Liver (tissue), 9 donors: Measurements from ENCODE around the gene GALK2. TPM values are rescaled to one million over a fixed set of nuclear protein-coding genes. Genes with fewer than 3 reads are reported as not detected.

ENCODE experiments used
- DNase-seq: peaks from one replicate; pipeline ENCODE4 v3.0.0-alpha.2; 2017; ENCODE audit warnings: low spot score
- H3K27ac ChIP-seq, 2 donors: one replicate each; pipeline ENCODE4 v1.7.0; 2013; ENCODE audit warnings: inconsistent platforms in 2 of 2, low read length in 2 of 2, control low read depth in 1 of 2, low read depth in 1 of 2, mild to moderate bottlenecking in 1 of 2
- H3K27me3 ChIP-seq, 4 donors: one replicate each; pipeline versions ENCODE4 v1.6.1 to v1.7.0; 2013; ENCODE audit warnings: low read length in 3 of 4, inconsistent platforms in 1 of 4, mild to moderate bottlenecking in 1 of 4, moderate library complexity in 1 of 4; ENCODE audit not compliant: control insufficient read depth in 4 of 4, insufficient read depth in 4 of 4
- H3K36me3 ChIP-seq, 4 donors: one replicate each; pipeline versions ENCODE4 v1.6.1 to v1.7.0; 2013; ENCODE audit warnings: low read length in 3 of 4, mild to moderate bottlenecking in 3 of 4, low read depth in 1 of 4, moderate library complexity in 1 of 4; ENCODE audit not compliant: control insufficient read depth in 4 of 4, insufficient read depth in 3 of 4
- H3K4me1 ChIP-seq, 4 donors: one replicate each; pipeline versions ENCODE4 v1.6.1 to v1.7.0; 2013; ENCODE audit warnings: low read length in 3 of 4, mild to moderate bottlenecking in 3 of 4, moderate library complexity in 1 of 4; ENCODE audit not compliant: control insufficient read depth in 4 of 4, insufficient read depth in 4 of 4
- H3K4me3 ChIP-seq, 3 donors: one replicate each; pipeline versions ENCODE4 v1.6.1 to v1.7.0; 2013; ENCODE audit warnings: low read length in 3 of 3, control low read depth in 1 of 3, low read depth in 1 of 3, mild to moderate bottlenecking in 1 of 3
- H3K9ac ChIP-seq, 2 donors: one replicate each; pipeline ENCODE4 v1.7.0; 2013; ENCODE audit warnings: low read length in 2 of 2, mild to moderate bottlenecking in 2 of 2, moderate library complexity in 2 of 2, control low read depth in 1 of 2, low read depth in 1 of 2
- H3K9me3 ChIP-seq, 4 donors: one replicate each; pipeline versions ENCODE4 v1.6.1 to v1.7.0; 2013; ENCODE audit warnings: low read length in 3 of 4; ENCODE audit not compliant: control insufficient read depth in 4 of 4
- EGR1 ChIP-seq, 2 donors: IDR thresholded peaks; 2 replicates each; pipeline ENCODE4 v1.6.1; 2016 to 2018; ENCODE audit warnings: antibody characterized with exemption in 2 of 2, low read depth in 2 of 2
- FOXA1 ChIP-seq: IDR thresholded peaks from 2 replicates; pipeline ENCODE4 v1.6.1; 2016; ENCODE audit warnings: antibody characterized with exemption
- FOXA2 ChIP-seq: IDR thresholded peaks from 2 replicates; pipeline ENCODE4 v1.6.1; 2016; ENCODE audit warnings: antibody characterized with exemption
- GABPA ChIP-seq, 2 donors: IDR thresholded peaks in 1 of 2; conservative IDR thresholded peaks in 1 of 2; 2 replicates each; pipeline ENCODE4 v1.6.1; 2016; ENCODE audit warnings: antibody characterized with exemption in 2 of 2, mild to moderate bottlenecking in 1 of 2, moderate library complexity in 1 of 2
- HNF4A ChIP-seq, 2 donors: conservative IDR thresholded peaks; 2 replicates each; pipeline ENCODE4 v1.6.1; 2016; ENCODE audit warnings: antibody characterized with exemption in 2 of 2, mild to moderate bottlenecking in 2 of 2
- HNF4G ChIP-seq: IDR thresholded peaks from 2 replicates; pipeline ENCODE4 v1.6.1; 2016; ENCODE audit warnings: antibody characterized with exemption
- JUND ChIP-seq, 2 donors: IDR thresholded peaks; 2 replicates each; pipeline ENCODE4 v1.6.1; 2016; ENCODE audit warnings: antibody characterized with exemption in 2 of 2
- NR2F2 ChIP-seq: IDR thresholded peaks from 2 replicates; pipeline ENCODE4 v1.6.1; 2016; ENCODE audit warnings: antibody characterized with exemption
- RAD21 ChIP-seq, 2 donors: IDR thresholded peaks; 2 replicates each; pipeline ENCODE4 v1.6.1; 2016; ENCODE audit warnings: antibody characterized with exemption in 2 of 2, mild to moderate bottlenecking in 2 of 2
- RXRA ChIP-seq, 2 donors: IDR thresholded peaks; 2 replicates each; pipeline ENCODE4 v1.6.1; 2017 to 2018; ENCODE audit warnings: antibody characterized with exemption in 2 of 2, mild to moderate bottlenecking in 1 of 2
- SP1 ChIP-seq: IDR thresholded peaks from 2 replicates; pipeline ENCODE4 v1.6.1; 2018; ENCODE audit warnings: antibody characterized with exemption, mild to moderate bottlenecking
- TAF1 ChIP-seq: conservative IDR thresholded peaks from 2 replicates; pipeline ENCODE4 v1.6.1; 2016; ENCODE audit warnings: antibody characterized with exemption, mild to moderate bottlenecking
- YY1 ChIP-seq: IDR thresholded peaks from 2 replicates; pipeline ENCODE4 v1.6.1; 2016; ENCODE audit warnings: antibody characterized with exemption, mild to moderate bottlenecking
- polyA plus RNA-seq, 2 donors: library from polyadenylated mRNA; stranded (reverse) in 1 of 2; unstranded in 1 of 2; fragments of 200-250 nt in 1 of 2; fragments of >200 nt in 1 of 2; fragmentation: Nextera tagmentation in 1 of 2; extraction: Ambion mirVana in 1 of 2; gene quantifications; one replicate each; pipeline versions ENCODE4 v1.2.1 to v1.2.3, GENCODE V29; 2013 to 2015
- total RNA-seq, 2 donors: library from RNA; depleted of rRNA; stranded (reverse); fragments of >200 nt; gene quantifications; one replicate each; pipeline ENCODE4 v1.2.3, GENCODE V29; 2014
- TF ChIP-seq, protein P1 (sequence below): IDR thresholded peaks from 2 replicates; pipeline ENCODE4 v1.6.1; 2016; ENCODE audit warnings: antibody characterized with exemption
- TF ChIP-seq, protein P2 (sequence below): IDR thresholded peaks from 2 replicates; pipeline ENCODE4 v1.6.1; 2016; ENCODE audit warnings: antibody characterized with exemption
- TF ChIP-seq, protein P3 (sequence below): IDR thresholded peaks from 2 replicates; pipeline ENCODE4 v1.6.1; 2016; ENCODE audit warnings: antibody characterized with exemption
- TF ChIP-seq, protein P4 (sequence below): IDR thresholded peaks from 2 replicates; pipeline ENCODE4 v1.6.1; 2016; ENCODE audit warnings: antibody characterized with exemption, mild to moderate bottlenecking
- TF ChIP-seq, protein P5 (sequence below): fragments of 150-350 bp; IDR thresholded peaks from 2 replicates; pipeline ENCODE4 v1.5.1; 2017; ENCODE audit warnings: improper control_type of control experiment, low read depth, low read length; ENCODE audit not compliant: missing input control
- donor health status: healthy.
- donor health status: healthy.
- donor health status: healthy.
- donor health status: healthy.
- donor health status: healthy.

GALK2 gene
- total and polyA plus RNA-seq, 4 donors = 18.1 to 57.0 (median 24.5) TPM

DNA sequence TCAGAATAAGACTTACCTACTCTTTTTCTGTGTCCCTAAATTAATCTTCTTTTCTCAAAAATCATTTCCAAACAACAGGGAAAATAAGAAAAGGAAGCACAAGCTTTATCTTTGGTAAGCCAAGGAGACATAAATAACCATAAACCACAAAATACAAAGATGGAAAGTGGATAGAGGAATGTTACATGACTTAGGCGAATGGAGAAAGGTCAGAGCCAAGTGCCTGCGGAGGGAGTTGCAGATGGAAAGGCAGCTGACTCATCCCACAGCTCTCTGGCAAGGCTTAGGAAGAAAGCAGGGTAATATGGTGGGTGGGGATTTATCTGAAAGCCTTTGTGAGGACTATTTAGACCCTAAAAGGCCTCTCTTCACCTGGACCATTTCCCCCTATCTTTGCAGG lies 72.8 kb downstream of the GALK2 start (continued):
- TF ChIP-seq, protein P1, sequence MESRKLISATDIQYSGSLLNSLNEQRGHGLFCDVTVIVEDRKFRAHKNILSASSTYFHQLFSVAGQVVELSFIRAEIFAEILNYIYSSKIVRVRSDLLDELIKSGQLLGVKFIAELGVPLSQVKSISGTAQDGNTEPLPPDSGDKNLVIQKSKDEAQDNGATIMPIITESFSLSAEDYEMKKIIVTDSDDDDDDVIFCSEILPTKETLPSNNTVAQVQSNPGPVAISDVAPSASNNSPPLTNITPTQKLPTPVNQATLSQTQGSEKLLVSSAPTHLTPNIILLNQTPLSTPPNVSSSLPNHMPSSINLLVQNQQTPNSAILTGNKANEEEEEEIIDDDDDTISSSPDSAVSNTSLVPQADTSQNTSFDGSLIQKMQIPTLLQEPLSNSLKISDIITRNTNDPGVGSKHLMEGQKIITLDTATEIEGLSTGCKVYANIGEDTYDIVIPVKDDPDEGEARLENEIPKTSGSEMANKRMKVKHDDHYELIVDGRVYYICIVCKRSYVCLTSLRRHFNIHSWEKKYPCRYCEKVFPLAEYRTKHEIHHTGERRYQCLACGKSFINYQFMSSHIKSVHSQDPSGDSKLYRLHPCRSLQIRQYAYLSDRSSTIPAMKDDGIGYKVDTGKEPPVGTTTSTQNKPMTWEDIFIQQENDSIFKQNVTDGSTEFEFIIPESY = no peak
- no peak for TF ChIP-seq YY1
- TF ChIP-seq NR2F2 = no peak
- TF ChIP-seq RAD21 (IDR thresholded peaks at IDR 0.05) = no peak
- no peak for TF ChIP-seq RXRA (IDR thresholded peaks at IDR 0.05)
- no peak for TF ChIP-seq TAF1
- TF ChIP-seq JUND (IDR thresholded peaks at IDR 0.05) = no peak
- TF ChIP-seq, protein P2, sequence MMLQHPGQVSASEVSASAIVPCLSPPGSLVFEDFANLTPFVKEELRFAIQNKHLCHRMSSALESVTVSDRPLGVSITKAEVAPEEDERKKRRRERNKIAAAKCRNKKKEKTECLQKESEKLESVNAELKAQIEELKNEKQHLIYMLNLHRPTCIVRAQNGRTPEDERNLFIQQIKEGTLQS = no peak

DNA sequence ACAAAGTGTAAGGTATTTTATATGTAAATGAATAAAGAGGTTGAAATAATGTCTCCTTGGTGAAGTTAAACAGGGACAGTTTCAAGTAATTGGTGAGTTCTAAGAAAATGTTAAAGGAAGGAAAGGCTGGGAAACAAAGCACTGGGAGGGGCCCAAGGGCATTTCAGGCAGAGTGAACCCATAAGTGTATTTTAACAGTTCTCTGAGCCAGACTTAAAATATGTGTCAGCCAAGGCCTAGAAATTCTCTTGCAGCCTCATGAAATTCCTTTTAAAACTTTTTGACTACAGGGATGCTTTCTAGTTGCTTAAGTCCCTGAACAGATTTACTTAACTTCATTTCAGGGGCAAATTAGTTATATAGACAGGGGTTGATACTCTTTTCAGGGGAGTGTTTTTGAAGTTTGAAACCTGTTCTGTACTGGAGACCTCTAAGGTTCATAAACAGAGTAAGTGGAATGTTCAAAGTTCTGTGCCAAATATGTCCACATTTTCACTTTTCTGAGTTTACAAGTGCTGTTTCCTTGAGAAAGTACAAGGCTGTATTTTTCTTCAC lies 77.6 kb downstream of the GALK2 start:
- H3K27me3 ChIP-seq = no peaks in the 10 kb centered on the region
- no peak overlapping the region for H3K4me3 ChIP-seq
- TF ChIP-seq, protein P2 = no peak
- TF ChIP-seq RAD21 (IDR thresholded peaks at IDR 0.05) (no peak), HNF4G (no peak), SP1 (no peak), RXRA (IDR thresholded peaks at IDR 0.05) (no peak), TAF1 (no peak), EGR1 (IDR thresholded peaks at IDR 0.05; ENCODE audit: low read depth in 2 of 2) (no peak), JUND (IDR thresholded peaks at IDR 0.05) (no peak), NR2F2 (no peak), FOXA1 (no peak), GABPA (IDR thresholded peaks at IDR 0.05 in 1 of 2, conservative IDR thresholded peaks at IDR 0.05 in 1 of 2) (no peak), YY1 (no peak), HNF4A (conservative IDR thresholded peaks at IDR 0.05) (no peak), FOXA2 (no peak)
- TF ChIP-seq, protein P1 = no peak
- TF ChIP-seq, protein P3, sequence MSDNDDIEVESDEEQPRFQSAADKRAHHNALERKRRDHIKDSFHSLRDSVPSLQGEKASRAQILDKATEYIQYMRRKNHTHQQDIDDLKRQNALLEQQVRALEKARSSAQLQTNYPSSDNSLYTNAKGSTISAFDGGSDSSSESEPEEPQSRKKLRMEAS = no peak
- TF ChIP-seq, protein P4, sequence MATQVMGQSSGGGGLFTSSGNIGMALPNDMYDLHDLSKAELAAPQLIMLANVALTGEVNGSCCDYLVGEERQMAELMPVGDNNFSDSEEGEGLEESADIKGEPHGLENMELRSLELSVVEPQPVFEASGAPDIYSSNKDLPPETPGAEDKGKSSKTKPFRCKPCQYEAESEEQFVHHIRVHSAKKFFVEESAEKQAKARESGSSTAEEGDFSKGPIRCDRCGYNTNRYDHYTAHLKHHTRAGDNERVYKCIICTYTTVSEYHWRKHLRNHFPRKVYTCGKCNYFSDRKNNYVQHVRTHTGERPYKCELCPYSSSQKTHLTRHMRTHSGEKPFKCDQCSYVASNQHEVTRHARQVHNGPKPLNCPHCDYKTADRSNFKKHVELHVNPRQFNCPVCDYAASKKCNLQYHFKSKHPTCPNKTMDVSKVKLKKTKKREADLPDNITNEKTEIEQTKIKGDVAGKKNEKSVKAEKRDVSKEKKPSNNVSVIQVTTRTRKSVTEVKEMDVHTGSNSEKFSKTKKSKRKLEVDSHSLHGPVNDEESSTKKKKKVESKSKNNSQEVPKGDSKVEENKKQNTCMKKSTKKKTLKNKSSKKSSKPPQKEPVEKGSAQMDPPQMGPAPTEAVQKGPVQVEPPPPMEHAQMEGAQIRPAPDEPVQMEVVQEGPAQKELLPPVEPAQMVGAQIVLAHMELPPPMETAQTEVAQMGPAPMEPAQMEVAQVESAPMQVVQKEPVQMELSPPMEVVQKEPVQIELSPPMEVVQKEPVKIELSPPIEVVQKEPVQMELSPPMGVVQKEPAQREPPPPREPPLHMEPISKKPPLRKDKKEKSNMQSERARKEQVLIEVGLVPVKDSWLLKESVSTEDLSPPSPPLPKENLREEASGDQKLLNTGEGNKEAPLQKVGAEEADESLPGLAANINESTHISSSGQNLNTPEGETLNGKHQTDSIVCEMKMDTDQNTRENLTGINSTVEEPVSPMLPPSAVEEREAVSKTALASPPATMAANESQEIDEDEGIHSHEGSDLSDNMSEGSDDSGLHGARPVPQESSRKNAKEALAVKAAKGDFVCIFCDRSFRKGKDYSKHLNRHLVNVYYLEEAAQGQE = no peak
- TF ChIP-seq, protein P5, sequence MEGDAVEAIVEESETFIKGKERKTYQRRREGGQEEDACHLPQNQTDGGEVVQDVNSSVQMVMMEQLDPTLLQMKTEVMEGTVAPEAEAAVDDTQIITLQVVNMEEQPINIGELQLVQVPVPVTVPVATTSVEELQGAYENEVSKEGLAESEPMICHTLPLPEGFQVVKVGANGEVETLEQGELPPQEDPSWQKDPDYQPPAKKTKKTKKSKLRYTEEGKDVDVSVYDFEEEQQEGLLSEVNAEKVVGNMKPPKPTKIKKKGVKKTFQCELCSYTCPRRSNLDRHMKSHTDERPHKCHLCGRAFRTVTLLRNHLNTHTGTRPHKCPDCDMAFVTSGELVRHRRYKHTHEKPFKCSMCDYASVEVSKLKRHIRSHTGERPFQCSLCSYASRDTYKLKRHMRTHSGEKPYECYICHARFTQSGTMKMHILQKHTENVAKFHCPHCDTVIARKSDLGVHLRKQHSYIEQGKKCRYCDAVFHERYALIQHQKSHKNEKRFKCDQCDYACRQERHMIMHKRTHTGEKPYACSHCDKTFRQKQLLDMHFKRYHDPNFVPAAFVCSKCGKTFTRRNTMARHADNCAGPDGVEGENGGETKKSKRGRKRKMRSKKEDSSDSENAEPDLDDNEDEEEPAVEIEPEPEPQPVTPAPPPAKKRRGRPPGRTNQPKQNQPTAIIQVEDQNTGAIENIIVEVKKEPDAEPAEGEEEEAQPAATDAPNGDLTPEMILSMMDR = no peak
- H3K9me3 ChIP-seq = no peaks in the 10 kb centered on the region
- no peak overlapping the region for H3K27ac ChIP-seq
- H3K36me3 ChIP-seq = peaks cover 4 to 7% (median 5%) of the 10 kb centered on the region in 4 donors
- no peak overlapping the region for H3K9ac ChIP-seq
- no peak for DNase-seq
- H3K4me1 ChIP-seq = no peaks in the 10 kb centered on the region
